Limb (tissue), 2 donors: ENCODE results near the gene RALGAPA2.

Experiments used
- DNase-seq, 2 donors: peaks; one replicate each; pipeline ENCODE4 v3.0.0-alpha.2; 2016; ENCODE audit errors: extremely low spot score in 2 of 2

RALGAPA2 gene

GRCh38 chr20:20712474-20713243, at the start of gene RALGAPA2:
RALGAPA2 (minus strand) TSS chr20:20712644; CDS start chr20:20712480, 164 bp downstream.
- peak; percentile 97 to 98 for DNase-seq

- no peak for DNase-seq
Measured at GRCh38 chr20:20761301-20761700, 48.9 kb upstream of the RALGAPA2 start.

GRCh38 chr20:20759132-20759531, 46.7 kb upstream of the RALGAPA2 start:
- no peak for DNase-seq

GRCh38 chr20:20755674-20756319, 43.4 kb upstream of the RALGAPA2 start:
- no peak for DNase-seq

GRCh38 chr20:20755231-20755630, 42.8 kb upstream of the RALGAPA2 start:
- DNase-seq: no peak

GRCh38 chr20:20754714-20755113, 42.3 kb upstream of the RALGAPA2 start:
- DNase-seq: no peak

GRCh38 chr20:20752712-20753111, 40.3 kb upstream of the RALGAPA2 start:
- no peak for DNase-seq

GRCh38 chr20:20747298-20747697, 34.9 kb upstream of the RALGAPA2 start:
- DNase-seq: no peak

- DNase-seq: peak in 1 of 2 donors; percentile 44
Measured at GRCh38 chr20:20744170-20744725, 31.8 kb upstream of the RALGAPA2 start.

- peak; percentile 70 to 73 for DNase-seq
Measured at GRCh38 chr20:20743511-20744169, 31.2 kb upstream of the RALGAPA2 start.

- DNase-seq: no peak
Measured at GRCh38 chr20:20741087-20742045, 28.9 kb upstream of the RALGAPA2 start.

- DNase-seq: no peak
Measured at GRCh38 chr20:20740541-20740940, 28.1 kb upstream of the RALGAPA2 start.

GRCh38 chr20:20737158-20737557, 24.7 kb upstream of the RALGAPA2 start:
- no peak for DNase-seq

- DNase-seq: no peak
Measured at GRCh38 chr20:20736303-20736702, 23.9 kb upstream of the RALGAPA2 start.

- DNase-seq: no peak
Measured at GRCh38 chr20:20734475-20734948, 22.1 kb upstream of the RALGAPA2 start.

GRCh38 chr20:20733943-20734342, 21.5 kb upstream of the RALGAPA2 start:
- no peak for DNase-seq

- no peak for DNase-seq
Measured at GRCh38 chr20:20732641-20733040, 20.2 kb upstream of the RALGAPA2 start.

- no peak for DNase-seq
Measured at GRCh38 chr20:20731945-20732296, 19.5 kb upstream of the RALGAPA2 start.

GRCh38 chr20:20731000-20731944, 18.8 kb upstream of the RALGAPA2 start:
- no peak for DNase-seq

GRCh38 chr20:20729563-20729962, 17.1 kb upstream of the RALGAPA2 start:
- no peak for DNase-seq
